ENCODE results near the gene ARHGEF28. TPM values are rescaled to one million over a fixed set of nuclear protein-coding genes. Genes with fewer than 3 reads are reported as not detected.

The ARHGEF28 gene
- total RNA-seq, 4 donors from 2014 or later: 30.9 to 54.7 (median 36.2) TPM

DNA sequence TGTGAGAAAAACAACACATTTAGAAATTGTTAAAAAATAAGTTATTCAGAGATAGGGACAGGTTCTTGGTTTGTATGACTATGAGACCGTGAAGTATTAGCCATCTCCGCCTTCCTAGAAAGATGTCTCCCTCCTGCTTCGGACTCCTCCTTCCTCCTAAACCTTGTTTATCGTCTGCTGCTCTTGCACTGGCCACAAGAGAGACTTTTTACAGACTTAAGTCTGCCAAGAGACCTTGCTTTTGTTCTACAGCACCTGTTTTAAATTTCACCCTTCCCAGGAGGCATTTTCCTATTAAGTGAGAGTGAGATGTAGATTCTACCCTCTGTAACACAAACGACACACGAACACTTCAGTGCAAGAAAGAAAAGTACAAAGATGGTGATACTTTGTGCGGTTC, 274.6 kb downstream of the ARHGEF28 start:
- H3K4me3 ChIP-seq (ENCODE audit: low read depth, poor library complexity, severe bottlenecking): no peak overlapping the region
- WGBS, 2 donors: 85 to 87% methylated on average over 7 of the region's 7 CpGs
- intact Hi-C loops (cut with DNase I; ENCODE audit: low total_unique reads): loop anchor here (5.0 kb wide), 1 partner anchor 742 kb away; the partner anchor contains the start of gene ENC1
- TF ChIP-seq, protein P1, sequence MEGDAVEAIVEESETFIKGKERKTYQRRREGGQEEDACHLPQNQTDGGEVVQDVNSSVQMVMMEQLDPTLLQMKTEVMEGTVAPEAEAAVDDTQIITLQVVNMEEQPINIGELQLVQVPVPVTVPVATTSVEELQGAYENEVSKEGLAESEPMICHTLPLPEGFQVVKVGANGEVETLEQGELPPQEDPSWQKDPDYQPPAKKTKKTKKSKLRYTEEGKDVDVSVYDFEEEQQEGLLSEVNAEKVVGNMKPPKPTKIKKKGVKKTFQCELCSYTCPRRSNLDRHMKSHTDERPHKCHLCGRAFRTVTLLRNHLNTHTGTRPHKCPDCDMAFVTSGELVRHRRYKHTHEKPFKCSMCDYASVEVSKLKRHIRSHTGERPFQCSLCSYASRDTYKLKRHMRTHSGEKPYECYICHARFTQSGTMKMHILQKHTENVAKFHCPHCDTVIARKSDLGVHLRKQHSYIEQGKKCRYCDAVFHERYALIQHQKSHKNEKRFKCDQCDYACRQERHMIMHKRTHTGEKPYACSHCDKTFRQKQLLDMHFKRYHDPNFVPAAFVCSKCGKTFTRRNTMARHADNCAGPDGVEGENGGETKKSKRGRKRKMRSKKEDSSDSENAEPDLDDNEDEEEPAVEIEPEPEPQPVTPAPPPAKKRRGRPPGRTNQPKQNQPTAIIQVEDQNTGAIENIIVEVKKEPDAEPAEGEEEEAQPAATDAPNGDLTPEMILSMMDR (IDR thresholded peaks at IDR 0.05): no peak
- no peak for TF ChIP-seq POLR2A (IDR thresholded peaks at IDR 0.05)
- no peak for DNase-seq (ENCODE audit: low spot score in 2 of 2)

DNA sequence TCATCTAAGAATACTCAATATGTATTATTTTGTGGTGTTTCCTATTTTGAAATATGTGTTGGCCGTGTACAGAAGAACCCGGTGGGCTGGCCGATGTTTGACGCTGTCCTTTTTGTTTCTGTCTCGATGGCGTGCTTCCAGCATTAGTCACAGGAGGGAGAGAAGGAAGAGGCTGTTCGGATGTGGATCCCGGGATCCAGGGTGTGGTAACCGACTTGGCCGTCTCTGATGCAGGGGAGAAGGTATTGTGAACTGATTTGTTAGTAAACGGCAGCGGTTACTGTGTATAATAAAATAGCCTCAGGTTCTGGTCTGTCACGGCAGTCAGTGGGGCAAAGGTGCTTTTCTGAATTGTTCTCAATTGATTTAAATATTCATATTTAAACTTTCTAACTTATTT, 275.0 kb downstream of the ARHGEF28 start:
- no peak for TF ChIP-seq POLR2A (IDR thresholded peaks at IDR 0.05)
- WGBS, 2 donors: 57 to 58% methylated on average over 13 of the region's 13 CpGs
- DNase-seq (ENCODE audit: low spot score in 2 of 2): peak in 1 of 2 donors; percentile 88
- intact Hi-C loops (cut with DNase I; ENCODE audit: low total_unique reads): loop anchor here (5.0 kb wide), 1 partner anchor 741 kb away; the partner anchor contains the start of gene ENC1
- H3K4me3 ChIP-seq (ENCODE audit: low read depth, poor library complexity, severe bottlenecking): no peak overlapping the region

DNA sequence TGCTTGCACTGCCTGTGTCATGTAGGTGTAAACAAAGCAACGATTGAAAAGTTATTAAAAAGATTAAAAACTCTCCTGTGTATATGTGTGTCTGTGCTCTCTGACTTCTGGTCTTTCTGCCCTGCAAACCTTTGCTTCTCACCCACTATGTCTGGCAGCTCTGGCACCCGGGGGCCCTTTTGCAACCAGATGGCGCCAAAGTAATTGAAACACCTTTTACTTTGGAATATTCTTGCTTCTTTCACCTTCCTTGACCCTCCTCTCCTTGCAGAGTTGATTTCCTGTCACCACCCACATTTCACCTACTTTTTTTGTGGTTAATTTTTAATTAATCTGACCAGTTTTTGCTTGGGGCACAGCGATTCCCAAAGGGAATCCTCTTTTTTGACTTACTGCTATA, 275.5 kb downstream of the ARHGEF28 start:
- intact Hi-C loops (cut with DNase I; ENCODE audit: low total_unique reads): loop anchor here (5.0 kb wide), 1 partner anchor 741 kb away; the partner anchor contains the start of gene ENC1
- no peak for TF ChIP-seq POLR2A (IDR thresholded peaks at IDR 0.05)
- TF ChIP-seq, protein P1 (IDR thresholded peaks at IDR 0.05): no peak
- no peak for DNase-seq (ENCODE audit: low spot score in 2 of 2)
- WGBS, 2 donors: 54 to 59% methylated on average over 4 of the region's 4 CpGs
- no peak overlapping the region for H3K4me3 ChIP-seq (ENCODE audit: low read depth, poor library complexity, severe bottlenecking)

DNA sequence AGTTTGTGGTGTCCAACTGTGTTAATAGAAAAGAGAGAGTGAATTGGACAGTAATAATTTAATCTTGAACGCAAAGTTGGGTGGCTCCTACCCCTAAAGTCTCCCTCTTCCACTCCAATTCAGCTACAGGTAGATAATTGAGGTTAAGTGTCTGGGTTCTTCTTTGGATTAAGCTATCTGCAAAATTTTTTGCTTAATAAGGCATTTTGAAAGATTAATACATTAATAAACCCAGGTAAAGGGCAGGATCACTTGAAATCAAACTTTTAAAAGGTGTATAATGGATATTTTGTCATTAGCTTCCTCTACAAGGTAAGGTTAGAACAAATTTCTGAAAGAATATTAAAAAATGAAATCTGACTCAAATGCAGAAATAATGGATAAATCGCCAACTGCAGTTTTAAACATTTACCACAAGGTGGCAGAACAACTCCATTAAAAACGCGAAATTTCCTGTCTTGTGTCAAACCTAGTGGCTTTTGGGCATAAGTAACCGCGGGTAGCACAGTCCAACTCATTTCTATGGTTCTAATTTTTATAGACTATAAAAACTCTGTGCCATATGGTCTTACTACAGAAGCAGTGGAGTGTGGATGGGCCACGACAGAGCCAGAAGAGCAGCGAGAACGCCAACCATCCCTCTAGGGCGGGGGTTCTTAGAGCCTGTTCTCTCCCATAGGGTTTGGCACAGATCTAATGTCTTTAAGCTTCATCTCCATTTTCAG, 276.5 kb downstream of the ARHGEF28 start:
- no peak overlapping the region for H3K4me3 ChIP-seq (ENCODE audit: low read depth, poor library complexity, severe bottlenecking)
- TF ChIP-seq, protein P1 (IDR thresholded peaks at IDR 0.05): peak in 2 of 3 donors; percentile 26 to 74
- TF ChIP-seq POLR2A (IDR thresholded peaks at IDR 0.05): no peak
- 21 to 29% methylated on average over 10 of the region's 10 CpGs for WGBS, 2 donors
- intact Hi-C loops (cut with DNase I; ENCODE audit: low total_unique reads): loop anchor here (5.0 kb wide), 1 partner anchor 740 kb away; the partner anchor contains the start of gene ENC1
- no peak for DNase-seq (ENCODE audit: low spot score in 2 of 2)

DNA sequence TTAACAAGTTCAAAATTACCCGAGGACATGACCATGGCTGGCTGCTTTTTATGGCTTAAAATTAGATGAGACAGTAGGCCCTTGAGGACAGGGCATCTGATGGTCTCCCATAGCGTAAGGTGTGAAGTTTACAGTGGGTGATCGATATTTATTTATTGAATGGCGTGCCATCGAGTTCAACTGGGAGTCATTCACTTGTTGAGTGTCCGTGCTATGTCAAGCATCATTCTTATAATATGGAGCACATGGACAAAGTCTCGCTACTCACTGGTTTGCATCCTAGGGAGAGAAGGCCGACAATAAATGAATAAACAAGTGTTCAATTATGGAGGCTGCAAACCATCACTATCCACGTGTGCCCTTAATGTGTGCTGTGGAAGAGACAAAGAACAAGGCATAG, 277.2 kb downstream of the ARHGEF28 start:
- WGBS, 2 donors: 86 to 91% methylated on average over 9 of the region's 9 CpGs
- intact Hi-C loops (cut with DNase I; ENCODE audit: low total_unique reads): loop anchor here (5.0 kb wide), 1 partner anchor 739 kb away; the partner anchor contains the start of gene ENC1
- no peak for DNase-seq (ENCODE audit: low spot score in 2 of 2)
- TF ChIP-seq POLR2A (IDR thresholded peaks at IDR 0.05): no peak
- TF ChIP-seq, protein P1 (IDR thresholded peaks at IDR 0.05): no peak
- H3K4me3 ChIP-seq (ENCODE audit: low read depth, poor library complexity, severe bottlenecking): no peak overlapping the region

DNA sequence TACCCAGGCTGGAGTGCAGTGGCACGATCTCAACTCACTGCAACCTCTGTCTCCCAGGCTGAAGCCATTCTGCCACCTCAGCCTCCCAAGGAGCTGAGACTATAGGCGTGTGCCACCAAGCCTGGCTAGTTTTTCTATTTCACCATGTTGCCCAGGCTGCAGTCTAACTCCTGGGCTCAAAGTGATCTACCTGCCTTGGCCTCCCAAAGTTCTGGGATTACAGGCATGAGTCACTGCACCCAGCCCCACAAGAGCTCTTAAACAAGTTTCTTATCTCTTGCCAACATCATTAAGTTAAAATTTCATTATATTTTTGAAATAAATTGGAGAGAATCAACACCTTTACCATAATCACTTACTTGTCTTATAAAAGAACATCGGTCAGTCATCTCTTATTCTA, 280.3 kb downstream of the ARHGEF28 start:
- TF ChIP-seq, protein P1 (IDR thresholded peaks at IDR 0.05): no peak
- no peak for TF ChIP-seq POLR2A (IDR thresholded peaks at IDR 0.05)
- intact Hi-C loops (cut with DNase I; ENCODE audit: low total_unique reads): loop anchor here (5.0 kb wide), 1 partner anchor 1489 kb away; no protein-coding TSS in a partner anchor
- no peak overlapping the region for H3K4me3 ChIP-seq (ENCODE audit: low read depth, poor library complexity, severe bottlenecking)
- 71 to 87% methylated on average over 3 of the region's 3 CpGs for WGBS, 2 donors
- no peak for DNase-seq (ENCODE audit: low spot score in 2 of 2)
